Measurements from ENCODE around the gene BCL6B. TPM values are rescaled to one million over a fixed set of nuclear protein-coding genes. Genes with fewer than 3 reads are reported as not detected.
"Not testable (repeated sequence)": the region's sequence is repeated elsewhere in the genome, so short reads cannot be mapped to it uniquely, and the experiment has no call there.

The BCL6B gene, protein sequence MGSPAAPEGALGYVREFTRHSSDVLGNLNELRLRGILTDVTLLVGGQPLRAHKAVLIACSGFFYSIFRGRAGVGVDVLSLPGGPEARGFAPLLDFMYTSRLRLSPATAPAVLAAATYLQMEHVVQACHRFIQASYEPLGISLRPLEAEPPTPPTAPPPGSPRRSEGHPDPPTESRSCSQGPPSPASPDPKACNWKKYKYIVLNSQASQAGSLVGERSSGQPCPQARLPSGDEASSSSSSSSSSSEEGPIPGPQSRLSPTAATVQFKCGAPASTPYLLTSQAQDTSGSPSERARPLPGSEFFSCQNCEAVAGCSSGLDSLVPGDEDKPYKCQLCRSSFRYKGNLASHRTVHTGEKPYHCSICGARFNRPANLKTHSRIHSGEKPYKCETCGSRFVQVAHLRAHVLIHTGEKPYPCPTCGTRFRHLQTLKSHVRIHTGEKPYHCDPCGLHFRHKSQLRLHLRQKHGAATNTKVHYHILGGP
- total RNA-seq (under 1 TPM in 1 of 5 donors, not detected in 4; 0.53 TPM), total RNA-seq (0 to 0.43 (median 0.13) reads per million in 29 experiments)
- 0.15 TPM for total RNA-seq (2013)

DNA sequence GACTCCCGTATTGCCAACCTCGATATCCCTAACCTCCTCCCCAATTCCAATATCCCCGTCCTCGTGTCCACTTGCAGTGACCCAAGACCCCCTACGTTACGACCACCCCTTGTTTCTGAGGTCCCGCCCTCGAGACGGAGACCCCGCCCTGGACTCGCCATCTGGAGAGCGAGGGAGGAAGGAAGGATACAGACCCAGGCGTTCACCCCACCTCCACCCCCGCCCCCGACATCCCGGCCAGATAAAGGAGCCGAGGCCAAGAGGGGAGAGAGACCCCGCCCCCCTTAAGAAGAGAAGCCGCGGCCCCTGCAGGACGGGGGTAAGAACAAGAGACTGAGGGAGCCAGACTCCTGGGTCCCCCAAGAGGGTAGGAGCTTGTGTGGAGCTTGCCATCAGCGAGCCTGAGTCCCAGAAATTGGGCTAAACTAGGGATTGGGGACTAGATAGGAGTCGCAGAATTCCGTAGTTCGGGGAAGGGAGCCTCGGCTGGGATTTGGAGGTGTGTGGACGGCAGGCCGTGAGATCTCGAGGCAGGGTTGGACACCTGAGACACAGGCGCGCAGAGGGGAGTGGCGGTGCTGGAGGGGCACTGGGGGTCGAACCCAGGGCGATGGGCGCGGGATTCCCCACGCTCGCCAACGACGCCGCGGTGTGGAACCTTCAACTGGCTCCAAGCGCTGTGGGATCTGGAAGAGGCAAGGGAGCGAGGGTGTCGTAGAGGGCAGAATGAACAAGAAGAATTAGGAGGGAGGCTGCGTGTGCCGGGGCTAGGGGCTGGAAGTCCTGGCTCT is at the start of gene BCL6B:
TSS of gene BCL6B (plus strand) at position 270 of the 791 bp plus-strand sequence. CDS start 622 bp downstream, outside the sequence.
- no peak for ATAC-seq (replicated peaks in 1 of 4)
- CTCF ChIA-PET = interaction anchor here (0.6 to 3.4 kb wide), 5 partner anchors 11 to 112 kb away, joined by 3 to 26 read pairs (median 8); no protein-coding TSS in a partner anchor
- DNase-seq = peak in 3 of 35 experiments; percentile 14 to 28 (median 16)

DNA sequence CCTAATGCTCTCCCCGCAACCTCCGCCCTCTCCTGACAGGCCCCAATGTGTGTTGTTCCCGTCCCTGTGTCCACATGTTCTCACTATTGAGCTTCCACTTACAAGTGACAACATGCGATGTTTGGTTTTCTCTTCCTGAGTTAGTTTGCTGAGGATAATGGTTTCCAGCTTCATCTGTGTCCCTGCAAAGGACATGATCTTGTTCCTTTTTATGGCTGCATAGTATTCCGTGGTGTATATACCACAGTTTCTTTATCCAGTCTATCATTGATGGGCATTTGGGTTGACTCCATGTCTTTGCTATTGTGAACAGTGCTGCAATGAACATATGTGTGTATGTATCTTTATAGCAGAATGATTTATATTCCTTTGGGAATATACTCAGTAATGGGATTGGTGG is 43.4 kb upstream of the BCL6B start:
- H3K27ac ChIP-seq (ENCODE audit: low read length); H3K4me1 ChIP-seq (ENCODE audit: control insufficient read depth in 1 of 2, extremely low read depth in 1 of 2, insufficient read depth in 2 of 2, low read length in 2 of 2); H3K27ac Mint-ChIP-seq; CTCF ChIA-PET; H3K9me3 Mint-ChIP-seq; H3K4me3 Mint-ChIP-seq; H3K36me3 ChIP-seq (ENCODE audit: control insufficient read depth in 2 of 2, extremely low read depth in 1 of 2, insufficient read depth in 1 of 2, low read length in 1 of 2); H3K9me3 ChIP-seq; H3K27me3 Mint-ChIP-seq; H3K4me3 ChIP-seq (ENCODE audit: control insufficient read depth in 1 of 2, extremely low read depth in 1 of 2, low read length in 1 of 2); ATAC-seq (replicated peaks in 1 of 4); DNase-seq; POLR2A ChIA-PET; H3K36me3 Mint-ChIP-seq; H3K27me3 ChIP-seq (replicated peaks in 1 of 2; ENCODE audit: control insufficient read depth in 2 of 2, extremely low read depth in 1 of 2, insufficient read depth in 2 of 2, low read length in 1 of 2): not testable (repeated sequence)
- H3K4me1 Mint-ChIP-seq = peaks cover 10 to 15% (median 12%) of the 10 kb centered on the region in 3 donors
- WGBS (ENCODE audit: insufficient coverage) = 100% methylated on average over 1 of the region's 5 CpGs

More for the DNA sequence above, at the start of gene BCL6B:
- Mint-ChIP-seq H3K4me3 (peak within 1 kb of the TSS; percentile 55 to 83 (median 57)), H3K27ac (peak within 1 kb of the TSS; percentile 52 to 66), H3K4me1 (peaks cover 30 to 42% (median 38%) of the 10 kb centered on the region in 3 donors), H3K36me3 (no peaks in the 10 kb centered on the region), H3K27me3 (no peaks in the 10 kb centered on the region), H3K9me3 (no peaks in the 10 kb centered on the region)
- Histone ChIP-seq H3K9me3 (no peaks in the 10 kb centered on the region), H3K4me3 (ENCODE audit: control insufficient read depth in 1 of 2, extremely low read depth in 1 of 2, low read length in 1 of 2) (peak within 1 kb of the TSS; percentile 43 to 68), H3K27ac (ENCODE audit: low read length) (peak within 1 kb of the TSS; percentile 19), H3K27me3 (replicated peaks in 1 of 2; ENCODE audit: control insufficient read depth in 2 of 2, extremely low read depth in 1 of 2, insufficient read depth in 2 of 2, low read length in 1 of 2) (peaks cover 0 to 18% of the 10 kb centered on the region in 2 experiments), H3K36me3 (ENCODE audit: control insufficient read depth in 2 of 2, extremely low read depth in 1 of 2, insufficient read depth in 1 of 2, low read length in 1 of 2) (no peaks in the 10 kb centered on the region), H3K4me1 (ENCODE audit: control insufficient read depth in 1 of 2, extremely low read depth in 1 of 2, insufficient read depth in 2 of 2, low read length in 2 of 2) (peaks cover 6 to 37% of the 10 kb centered on the region in 2 experiments)
- POLR2A ChIA-PET = no interaction called here
- WGBS (ENCODE audit: insufficient coverage) = 35% methylated on average over 31 of the region's 47 CpGs

DNA sequence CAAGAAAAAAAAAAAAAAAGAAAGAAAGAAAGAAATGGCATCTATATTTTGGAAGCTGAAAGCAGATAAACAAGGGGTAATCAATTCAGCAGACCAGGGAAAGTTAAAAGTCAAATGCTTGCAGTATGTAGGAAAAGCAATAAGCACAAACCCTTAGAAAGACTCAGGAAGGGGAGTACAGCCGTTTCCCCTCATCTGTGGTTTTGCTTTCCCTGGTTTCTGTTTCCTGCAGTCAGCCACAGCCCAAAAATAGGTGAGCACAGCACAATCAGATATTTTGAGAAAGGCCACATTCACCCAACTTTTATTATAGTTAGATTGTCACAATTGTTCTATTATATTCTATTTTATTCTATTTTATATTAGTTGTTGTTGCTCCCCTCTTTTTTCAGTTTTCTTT is 41.4 kb upstream of the BCL6B start:
- no peaks in the 10 kb centered on the region for H3K27me3 ChIP-seq (replicated peaks in 1 of 2; ENCODE audit: control insufficient read depth in 2 of 2, extremely low read depth in 1 of 2, insufficient read depth in 2 of 2, low read length in 1 of 2)
- CTCF ChIA-PET = no interaction called here
- no peaks in the 10 kb centered on the region for H3K27me3 Mint-ChIP-seq
- POLR2A ChIA-PET = no interaction called here
- H3K36me3 Mint-ChIP-seq = peaks cover 7% of the 10 kb centered on the region
- H3K4me3 Mint-ChIP-seq = peak overlapping the region in 1 of 3 donors; percentile 20
- no peak overlapping the region for H3K27ac Mint-ChIP-seq
- no peaks in the 10 kb centered on the region for H3K36me3 ChIP-seq (ENCODE audit: control insufficient read depth in 2 of 2, extremely low read depth in 1 of 2, insufficient read depth in 1 of 2, low read length in 1 of 2)
- WGBS (ENCODE audit: insufficient coverage) = no CpG with 5 or more reads among the region's 1 CpG
- no peak overlapping the region for H3K27ac ChIP-seq (ENCODE audit: low read length)
- H3K9me3 ChIP-seq = no peaks in the 10 kb centered on the region
- H3K4me1 Mint-ChIP-seq = peaks cover 10 to 15% (median 12%) of the 10 kb centered on the region in 3 donors
- no peak for DNase-seq
- H3K4me3 ChIP-seq (ENCODE audit: control insufficient read depth in 1 of 2, extremely low read depth in 1 of 2, low read length in 1 of 2) = no peak overlapping the region
- peaks cover 2 to 8% (median 3%) of the 10 kb centered on the region in 3 donors for H3K9me3 Mint-ChIP-seq
- ATAC-seq (replicated peaks in 1 of 4) = no peak
- H3K4me1 ChIP-seq (ENCODE audit: control insufficient read depth in 1 of 2, extremely low read depth in 1 of 2, insufficient read depth in 2 of 2, low read length in 2 of 2) = peaks cover 0 to 7% of the 10 kb centered on the region in 2 experiments

DNA sequence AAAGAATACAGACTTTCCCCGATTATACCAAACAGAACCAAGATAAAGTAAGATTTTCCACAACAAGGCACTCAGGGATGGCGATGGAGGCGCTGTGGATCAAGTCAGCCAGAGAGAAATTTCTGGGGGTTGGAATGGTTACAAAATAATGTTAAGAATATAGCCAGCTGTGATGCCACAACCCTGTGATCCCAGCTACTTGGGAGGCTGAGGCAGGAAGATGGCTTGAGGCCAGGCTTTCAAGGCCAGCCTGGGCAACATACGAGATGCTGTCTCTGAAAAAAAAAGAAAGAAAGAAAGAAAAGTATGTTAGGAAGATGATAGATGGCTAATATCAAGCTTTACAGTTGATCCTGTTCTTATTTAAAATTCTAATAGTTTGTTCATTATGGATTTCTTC is 37.6 kb upstream of the BCL6B start:
- Histone ChIP-seq H3K4me3 (ENCODE audit: control insufficient read depth in 1 of 2, extremely low read depth in 1 of 2, low read length in 1 of 2) (no peak overlapping the region), H3K4me1 (ENCODE audit: control insufficient read depth in 1 of 2, extremely low read depth in 1 of 2, insufficient read depth in 2 of 2, low read length in 2 of 2) (peaks cover 0 to 7% of the 10 kb centered on the region in 2 experiments), H3K36me3 (ENCODE audit: control insufficient read depth in 2 of 2, extremely low read depth in 1 of 2, insufficient read depth in 1 of 2, low read length in 1 of 2) (no peaks in the 10 kb centered on the region), H3K27me3 (replicated peaks in 1 of 2; ENCODE audit: control insufficient read depth in 2 of 2, extremely low read depth in 1 of 2, insufficient read depth in 2 of 2, low read length in 1 of 2) (no peaks in the 10 kb centered on the region), H3K27ac (ENCODE audit: low read length) (no peak overlapping the region), H3K9me3 (no peaks in the 10 kb centered on the region)
- Mint-ChIP-seq H3K27me3 (no peaks in the 10 kb centered on the region), H3K36me3 (peaks cover 4% of the 10 kb centered on the region), H3K9me3 (no peaks in the 10 kb centered on the region), H3K27ac (no peak overlapping the region), H3K4me1 (peaks cover 10 to 15% (median 12%) of the 10 kb centered on the region in 3 donors), H3K4me3 (no peak overlapping the region)
- WGBS (ENCODE audit: insufficient coverage) = 88% methylated on average over 2 of the region's 4 CpGs
- DNase-seq = no peak
- ChIA-PET POLR2A (no interaction called here), CTCF (interaction anchor here (0.6 to 1.2 kb wide), 3 partner anchors 36 to 386 kb away, joined by 3 read pairs; no protein-coding TSS in a partner anchor)
- ATAC-seq (replicated peaks in 1 of 4) = no peak

DNA sequence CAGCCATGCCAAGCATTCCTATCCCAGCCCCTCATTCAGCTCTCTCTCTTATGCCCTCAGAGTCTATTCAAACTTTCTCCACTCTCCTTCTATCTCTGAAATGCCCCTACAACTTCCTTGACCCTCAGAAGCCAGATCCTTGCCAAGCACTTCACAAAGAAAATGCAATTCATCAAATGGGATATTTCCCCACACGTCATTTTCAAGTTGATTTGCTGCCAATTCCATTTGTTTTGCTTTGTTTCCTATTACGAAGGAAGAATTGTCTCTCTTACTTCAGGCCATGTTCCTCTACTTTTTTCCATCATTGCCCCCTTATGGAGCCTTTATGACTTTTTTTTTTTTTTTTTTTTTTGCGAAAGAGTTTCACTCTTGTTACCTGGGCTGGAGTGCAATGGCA is 36.2 kb upstream of the BCL6B start:
- ATAC-seq (replicated peaks in 1 of 4) (no peak), DNase-seq (no peak)
- no peak overlapping the region for H3K27ac Mint-ChIP-seq
- CTCF ChIA-PET = interaction anchor here in 1 of 2 donors (0.7 kb wide), 1 partner anchor 1573 kb away, joined by 6 read pairs; no protein-coding TSS in a partner anchor
- Histone ChIP-seq H3K4me1 (ENCODE audit: control insufficient read depth in 1 of 2, extremely low read depth in 1 of 2, insufficient read depth in 2 of 2, low read length in 2 of 2) (peaks cover 0 to 4% of the 10 kb centered on the region in 2 experiments), H3K36me3 (ENCODE audit: control insufficient read depth in 2 of 2, extremely low read depth in 1 of 2, insufficient read depth in 1 of 2, low read length in 1 of 2) (no peaks in the 10 kb centered on the region), H3K9me3 (no peaks in the 10 kb centered on the region), H3K27me3 (replicated peaks in 1 of 2; ENCODE audit: control insufficient read depth in 2 of 2, extremely low read depth in 1 of 2, insufficient read depth in 2 of 2, low read length in 1 of 2) (no peaks in the 10 kb centered on the region), H3K4me3 (ENCODE audit: control insufficient read depth in 1 of 2, extremely low read depth in 1 of 2, low read length in 1 of 2) (no peak overlapping the region), H3K27ac (ENCODE audit: low read length) (no peak overlapping the region)
- H3K27me3 Mint-ChIP-seq = no peaks in the 10 kb centered on the region
- POLR2A ChIA-PET = no interaction called here
- H3K36me3 Mint-ChIP-seq = peaks cover 4% of the 10 kb centered on the region
- no peak overlapping the region for H3K4me3 Mint-ChIP-seq
- 100% methylated on average over 1 of the region's 3 CpGs for WGBS (ENCODE audit: insufficient coverage)
- H3K4me1 Mint-ChIP-seq = peaks cover 0 to 6% (median 5%) of the 10 kb centered on the region in 3 donors
- no peaks in the 10 kb centered on the region for H3K9me3 Mint-ChIP-seq

DNA sequence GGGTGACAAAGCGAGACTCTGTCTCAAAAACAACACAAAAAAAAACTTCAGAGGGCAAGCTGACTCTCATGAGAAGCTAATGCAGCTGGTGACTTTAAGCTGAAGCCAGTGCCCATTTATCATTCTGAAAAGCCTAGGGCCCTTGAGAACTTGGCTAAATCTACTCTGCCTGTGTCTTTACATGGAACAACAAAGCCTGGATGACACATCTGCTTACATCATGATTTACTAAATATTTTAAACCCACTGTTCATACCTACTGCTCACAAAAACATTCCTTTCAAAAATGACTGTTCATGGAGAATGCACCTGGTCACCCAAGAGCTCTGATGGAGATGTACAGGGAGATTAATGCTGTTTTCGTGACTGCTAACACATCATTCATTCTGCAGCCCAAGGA is 33.1 kb upstream of the BCL6B start:
- no peak for ATAC-seq (replicated peaks in 1 of 4)
- Mint-ChIP-seq H3K9me3 (no peaks in the 10 kb centered on the region), H3K4me3 (no peak overlapping the region), H3K4me1 (no peaks in the 10 kb centered on the region), H3K27ac (no peak overlapping the region), H3K36me3 (peaks cover 4% of the 10 kb centered on the region), H3K27me3 (no peaks in the 10 kb centered on the region)
- CTCF ChIA-PET = interaction anchor here in 1 of 2 donors (0.7 kb wide), 1 partner anchor 15 kb away, joined by 4 read pairs; no protein-coding TSS in a partner anchor
- Histone ChIP-seq H3K27ac (ENCODE audit: low read length) (no peak overlapping the region), H3K36me3 (ENCODE audit: control insufficient read depth in 2 of 2, extremely low read depth in 1 of 2, insufficient read depth in 1 of 2, low read length in 1 of 2) (no peaks in the 10 kb centered on the region), H3K4me1 (ENCODE audit: control insufficient read depth in 1 of 2, extremely low read depth in 1 of 2, insufficient read depth in 2 of 2, low read length in 2 of 2) (no peaks in the 10 kb centered on the region), H3K27me3 (replicated peaks in 1 of 2; ENCODE audit: control insufficient read depth in 2 of 2, extremely low read depth in 1 of 2, insufficient read depth in 2 of 2, low read length in 1 of 2) (no peaks in the 10 kb centered on the region), H3K9me3 (no peaks in the 10 kb centered on the region), H3K4me3 (ENCODE audit: control insufficient read depth in 1 of 2, extremely low read depth in 1 of 2, low read length in 1 of 2) (no peak overlapping the region)
- POLR2A ChIA-PET = no interaction called here
- WGBS (ENCODE audit: insufficient coverage) = 100% methylated on average over 1 of the region's 2 CpGs
- DNase-seq = no peak

Measured in T-cell (primary cell).